Upper lobe of left lung (tissue), 6 donors: ENCODE results near the gene ATG4B. TPM values are rescaled to one million over a fixed set of nuclear protein-coding genes. Genes with fewer than 3 reads are reported as not detected.
A peak's percentile ranks its signal among the peaks of the same experiment; 100 is the strongest.

Experiments used
- ATAC-seq, 2 donors: fragments of 200-7000 bp; cut with Tn5 transposase; one replicate each; pipeline ENCODE4 v1.9.1; 2022; ENCODE audit warnings: mild to moderate bottlenecking in 2 of 2, moderate library complexity in 2 of 2; ENCODE audit not compliant: low FRiP score in 2 of 2
- DNase-seq, 2 donors: peaks; one replicate each; pipeline ENCODE4 v3.0.0-alpha.2; 2019 to 2020
- H3K27ac ChIP-seq, 4 donors: fragments of 200-600 bp; sonication (generic); one replicate each; pipeline ENCODE4 v1.5.1; 2016 to 2019
- H3K27me3 ChIP-seq, 4 donors: fragments of 200-600 bp; sonication (generic); one replicate each; pipeline ENCODE4 v1.5.1; 2017 to 2019
- H3K36me3 ChIP-seq, 4 donors: fragments of 200-600 bp; sonication (generic); one replicate each; pipeline ENCODE4 v1.5.1; 2016 to 2019
- H3K4me1 ChIP-seq, 4 donors: fragments of 200-600 bp; sonication (generic); one replicate each; pipeline ENCODE4 v1.5.1; 2018 to 2019
- H3K4me3 ChIP-seq, 4 donors: fragments of 200-600 bp; sonication (generic); one replicate each; pipeline ENCODE4 v1.5.1; 2017 to 2019; ENCODE audit warnings: mild to moderate bottlenecking in 2 of 4, moderate library complexity in 1 of 4
- H3K9me3 ChIP-seq, 4 donors: fragments of 200-600 bp; sonication (generic); one replicate each; pipeline ENCODE4 v1.5.1; 2018 to 2019
- EP300 ChIP-seq, 4 donors: sonication (generic); formaldehyde crosslinking; IDR thresholded peaks; one replicate each; pipeline ENCODE4 v1.5.1; 2017; ENCODE audit warnings: antibody characterized with exemption in 4 of 4, control low read depth in 2 of 4
- POLR2A ChIP-seq, 4 donors: fragments of 450-650 bp; IDR thresholded peaks; one replicate each; pipeline ENCODE4 v1.5.1; 2016 to 2017; ENCODE audit warnings: antibody characterized with exemption in 4 of 4, mild to moderate bottlenecking in 2 of 4
- POLR2AphosphoS5 ChIP-seq, 2 donors: sonication (generic); formaldehyde crosslinking; IDR thresholded peaks; one replicate each; pipeline ENCODE4 v1.5.1; 2017; ENCODE audit warnings: antibody characterized with exemption in 2 of 2
- WGBS, 2 donors: methylation state at CpG; one replicate each; pipeline ENCODE4 v1.1.5; 2017 to 2018; 5-methylcytosine and 5-hydroxymethylcytosine counted together
- total RNA-seq, 6 donors: library from RNA; depleted of rRNA in 4 of 6; stranded (reverse); fragments of >200 nt in 4 of 6; gene quantifications; one replicate each; pipeline versions ENCODE4 v1.1.0 to v1.2.1, GENCODE V29; 2016 to 2021
- TF ChIP-seq, protein P1 (sequence below), 6 experiments: fragments of 450-650 bp in 4 of 6; fragments of 200-600 bp in 2 of 6; sonication (generic) in 2 of 6; IDR thresholded peaks; one replicate each; pipeline ENCODE4 v1.5.1; 2016 to 2019; ENCODE audit warnings: antibody characterized with exemption in 6 of 6
- donor health status: DM: no; HTN: no; CAD: no; lungs with moderate emphysema.
- donor health status: DM: no; HTN: yes; CAD: no; lungs with severe emphysema.

ATG4B gene
- total RNA-seq, 6 donors from 2014 or later: 53.1 to 213 (median 68.1) TPM

- no peaks in the 10 kb centered on the region for H3K4me1 ChIP-seq
- H3K27ac ChIP-seq: no peak overlapping the region
- ATAC-seq (peak in 1 of 2 donors; percentile 53), DNase-seq (no peak)
- TF ChIP-seq POLR2AphosphoS5 (IDR thresholded peaks at IDR 0.05) (no peak), POLR2A (IDR thresholded peaks at IDR 0.05) (no peak), EP300 (IDR thresholded peaks at IDR 0.05) (no peak)
- TF ChIP-seq, protein P1, sequence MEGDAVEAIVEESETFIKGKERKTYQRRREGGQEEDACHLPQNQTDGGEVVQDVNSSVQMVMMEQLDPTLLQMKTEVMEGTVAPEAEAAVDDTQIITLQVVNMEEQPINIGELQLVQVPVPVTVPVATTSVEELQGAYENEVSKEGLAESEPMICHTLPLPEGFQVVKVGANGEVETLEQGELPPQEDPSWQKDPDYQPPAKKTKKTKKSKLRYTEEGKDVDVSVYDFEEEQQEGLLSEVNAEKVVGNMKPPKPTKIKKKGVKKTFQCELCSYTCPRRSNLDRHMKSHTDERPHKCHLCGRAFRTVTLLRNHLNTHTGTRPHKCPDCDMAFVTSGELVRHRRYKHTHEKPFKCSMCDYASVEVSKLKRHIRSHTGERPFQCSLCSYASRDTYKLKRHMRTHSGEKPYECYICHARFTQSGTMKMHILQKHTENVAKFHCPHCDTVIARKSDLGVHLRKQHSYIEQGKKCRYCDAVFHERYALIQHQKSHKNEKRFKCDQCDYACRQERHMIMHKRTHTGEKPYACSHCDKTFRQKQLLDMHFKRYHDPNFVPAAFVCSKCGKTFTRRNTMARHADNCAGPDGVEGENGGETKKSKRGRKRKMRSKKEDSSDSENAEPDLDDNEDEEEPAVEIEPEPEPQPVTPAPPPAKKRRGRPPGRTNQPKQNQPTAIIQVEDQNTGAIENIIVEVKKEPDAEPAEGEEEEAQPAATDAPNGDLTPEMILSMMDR (IDR thresholded peaks at IDR 0.05): no peak
- 93 to 95% methylated on average over 5 to 10 of the region's 10 CpGs for WGBS, 2 donors
- H3K27me3 ChIP-seq: no peaks in the 10 kb centered on the region
- H3K36me3 ChIP-seq: peaks cover 0 to 31% (median 6%) of the 10 kb centered on the region in 4 donors
- H3K9me3 ChIP-seq: no peaks in the 10 kb centered on the region
- H3K4me3 ChIP-seq: no peak overlapping the region
Observed at GRCh38 chr2:241627675-241628074, 9.8 kb upstream of the ATG4B start.

DNA sequence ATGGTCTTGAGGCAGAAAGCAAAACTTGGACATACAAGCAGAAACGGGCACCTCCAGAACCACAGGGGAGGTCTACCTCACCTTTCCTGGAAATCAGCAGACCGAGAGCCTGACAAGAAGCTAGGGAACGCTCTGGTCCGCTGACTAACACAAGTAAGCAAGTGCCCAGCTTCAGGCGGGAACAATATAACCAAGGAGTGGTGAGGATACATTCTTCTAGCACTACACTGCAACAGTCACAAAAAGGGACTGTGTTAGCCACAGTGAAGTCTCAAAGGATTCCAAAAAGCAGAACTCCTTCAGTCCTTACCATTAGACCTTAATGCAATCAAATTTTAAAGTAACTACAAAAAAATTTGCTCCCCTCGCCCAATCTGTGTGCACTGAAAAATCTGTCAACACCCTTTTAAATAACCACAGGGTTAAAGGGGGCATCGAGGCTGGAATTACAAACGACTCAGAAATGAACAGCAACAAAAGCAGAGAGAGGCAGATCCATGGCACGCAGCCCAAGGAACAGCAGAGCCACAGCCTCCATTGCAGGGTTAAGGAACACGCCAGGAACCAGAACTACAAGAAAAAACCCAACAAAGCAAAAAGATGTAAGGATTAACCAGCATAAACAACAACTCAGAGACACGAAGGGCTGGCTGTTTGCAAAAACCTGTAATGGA, 7.6 kb upstream of the ATG4B start:
- no peaks in the 10 kb centered on the region for H3K27me3 ChIP-seq
- H3K9me3 ChIP-seq: no peaks in the 10 kb centered on the region
- 69 to 77% methylated on average over 11 of the region's 11 CpGs for WGBS, 2 donors
- no peak for TF ChIP-seq POLR2AphosphoS5 (IDR thresholded peaks at IDR 0.05)
- no peak for TF ChIP-seq POLR2A (IDR thresholded peaks at IDR 0.05)
- no peak for TF ChIP-seq EP300 (IDR thresholded peaks at IDR 0.05)
- TF ChIP-seq, protein P1 (IDR thresholded peaks at IDR 0.05): no peak
- no peak overlapping the region for H3K4me3 ChIP-seq
- DNase-seq (no peak), ATAC-seq (no peak)
- peaks cover 8 to 44% (median 17%) of the 10 kb centered on the region in 4 donors for H3K36me3 ChIP-seq
- no peak overlapping the region for H3K27ac ChIP-seq
- peaks cover 0 to 1% (median under 1%) of the 10 kb centered on the region in 4 donors for H3K4me1 ChIP-seq

- H3K27me3 ChIP-seq: no peaks in the 10 kb centered on the region
- ATAC-seq (no peak), DNase-seq (no peak)
- TF ChIP-seq, protein P1 (IDR thresholded peaks at IDR 0.05): no peak
- no peak for TF ChIP-seq POLR2A (IDR thresholded peaks at IDR 0.05)
- TF ChIP-seq POLR2AphosphoS5 (IDR thresholded peaks at IDR 0.05): no peak
- no peak for TF ChIP-seq EP300 (IDR thresholded peaks at IDR 0.05)
- no peaks in the 10 kb centered on the region for H3K9me3 ChIP-seq
- WGBS, 2 donors: 95 to 96% methylated on average over 39 of the region's 39 CpGs
- no peak overlapping the region for H3K4me3 ChIP-seq
- peaks cover 11 to 15% (median 14%) of the 10 kb centered on the region in 4 donors for H3K4me1 ChIP-seq
- no peak overlapping the region for H3K27ac ChIP-seq
- peaks cover 8 to 37% (median 15%) of the 10 kb centered on the region in 4 donors for H3K36me3 ChIP-seq
Observed at GRCh38 chr2:241632478-241633325, 4.8 kb upstream of the ATG4B start.

DNA sequence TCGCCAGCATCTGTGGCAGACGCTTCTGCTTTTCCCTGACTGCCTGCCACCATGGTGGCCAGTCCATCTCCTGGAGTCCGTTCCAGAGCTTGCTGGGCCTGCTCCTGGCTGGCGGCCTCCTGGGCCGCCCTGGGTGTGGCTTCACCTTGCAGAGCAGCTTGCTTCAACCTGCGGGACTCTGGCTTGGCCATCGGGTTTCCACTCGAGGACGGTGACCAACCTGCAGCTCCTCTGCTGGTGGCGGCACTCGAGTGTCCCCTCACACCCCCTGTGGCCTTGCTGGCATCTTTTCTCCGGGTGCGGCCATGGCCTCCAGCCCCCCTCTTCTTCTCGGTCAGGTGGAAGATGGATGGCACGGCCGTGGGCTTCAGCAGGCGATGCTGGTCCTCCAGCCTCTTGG, 3.9 kb upstream of the ATG4B start:
- H3K4me1 ChIP-seq: peaks cover 16 to 21% (median 20%) of the 10 kb centered on the region in 4 donors
- no peak for ATAC-seq
- no peak overlapping the region for H3K27ac ChIP-seq
- no peak for DNase-seq
- no peaks in the 10 kb centered on the region for H3K27me3 ChIP-seq
- H3K9me3 ChIP-seq: no peaks in the 10 kb centered on the region
- 92 to 93% methylated on average over 6 to 17 of the region's 17 CpGs for WGBS, 2 donors
- TF ChIP-seq, protein P1 (IDR thresholded peaks at IDR 0.05): no peak
- TF ChIP-seq POLR2AphosphoS5 (IDR thresholded peaks at IDR 0.05) (no peak), POLR2A (IDR thresholded peaks at IDR 0.05) (no peak)
- H3K36me3 ChIP-seq: peaks cover 8 to 37% (median 14%) of the 10 kb centered on the region in 4 donors
- no peak overlapping the region for H3K4me3 ChIP-seq
